GM21717 (cell line): ENCODE results near the gene OR4D9.

Experiments used
- ATAC-seq: cut with Tn5 transposase; IDR thresholded peaks from one replicate; pipeline ENCODE4 v1.9.1; 2021; ENCODE audit warnings: mild to moderate bottlenecking, moderate library complexity; ENCODE audit not compliant: unreplicated experiment

The OR4D9 gene

DNA sequence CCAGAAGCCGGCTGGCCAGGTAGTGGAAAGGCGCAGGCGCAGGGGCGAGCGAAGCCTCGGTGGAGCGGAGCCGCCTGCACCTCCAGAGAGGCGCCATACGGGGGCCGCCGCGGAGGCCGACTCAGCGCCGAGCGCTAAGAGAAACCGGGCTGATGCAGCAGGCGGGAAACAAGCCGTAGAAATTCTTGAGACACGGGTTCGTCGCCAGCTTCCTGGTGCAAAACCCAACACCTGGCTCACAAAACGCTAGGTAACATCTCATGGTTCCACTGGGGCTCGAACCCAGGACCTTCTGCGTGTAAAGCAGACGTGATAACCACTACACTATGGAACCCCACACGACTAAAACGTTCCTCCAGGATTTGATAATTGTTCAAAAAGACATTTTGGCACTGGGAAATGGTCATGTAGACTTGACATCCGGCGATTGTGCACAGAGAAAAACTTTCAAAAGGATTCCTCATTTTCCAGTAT is 39.1 kb downstream of the OR4D9 start:
- peak; percentile 93 for ATAC-seq

DNA sequence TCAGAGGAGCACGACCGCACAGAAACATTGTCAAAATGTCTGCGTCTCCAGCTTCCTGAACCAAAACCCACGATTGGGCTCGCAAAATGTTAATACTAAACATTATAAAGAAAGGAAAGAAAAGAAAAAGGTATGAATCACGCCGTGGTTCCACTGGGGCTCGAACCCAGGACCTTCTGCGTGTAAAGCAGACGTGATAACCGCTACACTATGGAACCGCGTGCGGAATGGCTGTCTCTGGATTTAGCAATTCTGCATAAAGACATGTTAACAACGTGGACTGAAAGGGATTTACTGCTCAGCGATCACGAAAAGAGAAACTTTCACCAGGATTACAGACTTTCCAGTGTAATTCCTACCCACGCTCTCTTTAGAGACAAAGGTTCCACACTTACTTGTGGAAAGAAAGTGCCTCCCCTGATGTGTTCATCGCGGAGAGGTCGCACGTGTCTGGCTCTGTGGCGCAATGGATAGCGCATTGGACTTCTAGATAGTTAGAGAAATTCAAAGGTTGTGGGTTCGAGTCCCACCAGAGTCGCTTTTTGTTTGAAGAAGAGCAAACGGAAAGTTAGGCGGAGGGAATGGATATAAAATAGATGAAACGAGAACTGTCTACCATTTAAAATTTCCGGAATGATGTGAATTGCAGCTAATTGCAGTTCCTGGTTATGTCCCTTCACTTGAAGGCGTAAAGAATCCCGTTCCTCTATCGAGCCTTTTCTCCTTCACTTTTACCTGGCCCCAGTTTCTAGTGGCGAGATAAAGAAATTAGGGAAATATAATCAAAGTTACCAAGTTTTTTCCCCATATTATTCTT is 39.7 kb downstream of the OR4D9 start:
- peak; percentile 28 for ATAC-seq

DNA sequence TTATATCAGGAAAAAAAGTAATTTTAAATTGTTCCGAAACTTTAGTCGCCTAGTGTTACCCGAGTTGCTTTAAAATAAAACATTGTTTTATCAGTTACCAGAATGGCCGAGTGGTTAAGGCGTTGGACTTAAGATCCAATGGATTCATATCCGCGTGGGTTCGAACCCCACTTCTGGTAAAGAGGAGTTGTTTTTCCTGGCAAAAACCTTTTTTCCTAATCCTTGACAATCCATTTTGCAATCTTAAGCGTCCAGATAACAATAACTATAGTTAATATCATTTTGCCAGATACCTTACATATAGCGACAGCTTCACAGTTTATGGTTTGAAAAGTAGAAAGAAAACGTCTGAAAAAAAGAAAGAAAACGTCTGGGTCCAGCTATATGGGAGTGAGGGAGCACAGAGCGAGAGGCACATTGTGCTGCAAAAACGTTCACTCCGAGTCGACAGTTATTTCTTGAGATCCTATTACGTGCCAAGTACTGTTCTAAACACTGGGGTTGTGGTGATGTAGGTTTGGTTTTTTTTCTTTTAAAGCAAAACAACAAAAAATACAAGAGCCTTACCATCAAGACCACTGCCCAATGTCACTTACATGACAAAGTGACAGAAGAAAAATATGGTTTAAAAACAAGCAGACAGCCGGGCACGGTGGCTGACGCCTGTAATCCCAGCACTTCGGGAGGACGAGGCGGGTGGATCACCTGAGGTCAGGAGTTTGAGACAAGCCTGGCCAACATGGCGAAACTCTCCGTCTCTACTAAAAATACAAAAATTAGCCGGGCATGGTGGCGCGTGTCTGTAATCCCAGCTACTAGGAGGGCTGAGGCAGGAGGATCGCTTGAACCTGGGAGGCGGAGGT is 40.6 kb downstream of the OR4D9 start:
- no peak for ATAC-seq

DNA sequence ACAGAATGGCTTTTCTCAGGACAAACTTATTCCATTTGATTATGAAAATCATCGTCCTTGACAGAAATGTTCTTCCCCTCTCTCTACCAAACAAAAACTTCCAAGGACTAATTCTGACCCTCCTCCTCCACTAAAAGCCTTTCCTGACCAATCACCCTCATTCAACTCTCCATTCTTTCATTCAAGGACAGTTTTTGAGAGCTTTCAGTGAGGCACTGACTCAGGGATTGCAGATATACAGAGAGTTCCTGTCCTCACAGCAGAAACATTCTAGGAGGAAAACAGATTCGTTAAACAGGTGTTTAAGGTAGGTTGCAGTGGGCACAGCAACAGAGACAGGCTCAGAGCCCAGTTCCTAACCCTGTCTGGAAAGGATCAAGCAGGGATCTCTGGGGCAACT is 41.5 kb downstream of the OR4D9 start:
- ATAC-seq: no peak

DNA sequence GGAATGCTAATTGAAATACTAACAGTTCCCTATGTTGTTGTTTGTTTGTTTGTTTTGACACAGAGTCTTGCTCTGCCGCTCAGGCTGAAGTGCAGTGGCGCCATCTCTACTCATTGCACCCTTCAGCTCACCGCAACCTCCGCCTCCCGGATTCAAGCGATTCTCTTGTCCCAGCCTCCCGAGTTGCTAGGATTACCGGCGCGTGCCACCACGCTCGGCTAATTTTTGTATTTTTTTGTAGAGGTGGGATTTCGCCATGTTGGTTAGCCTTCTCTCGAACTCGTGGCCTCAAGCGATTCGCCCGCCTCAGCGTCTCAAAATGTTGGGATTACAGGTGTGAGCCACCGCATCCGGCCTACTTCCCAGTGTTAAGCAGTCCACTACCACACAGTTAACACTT is 42.0 kb downstream of the OR4D9 start:
- ATAC-seq: no peak

DNA sequence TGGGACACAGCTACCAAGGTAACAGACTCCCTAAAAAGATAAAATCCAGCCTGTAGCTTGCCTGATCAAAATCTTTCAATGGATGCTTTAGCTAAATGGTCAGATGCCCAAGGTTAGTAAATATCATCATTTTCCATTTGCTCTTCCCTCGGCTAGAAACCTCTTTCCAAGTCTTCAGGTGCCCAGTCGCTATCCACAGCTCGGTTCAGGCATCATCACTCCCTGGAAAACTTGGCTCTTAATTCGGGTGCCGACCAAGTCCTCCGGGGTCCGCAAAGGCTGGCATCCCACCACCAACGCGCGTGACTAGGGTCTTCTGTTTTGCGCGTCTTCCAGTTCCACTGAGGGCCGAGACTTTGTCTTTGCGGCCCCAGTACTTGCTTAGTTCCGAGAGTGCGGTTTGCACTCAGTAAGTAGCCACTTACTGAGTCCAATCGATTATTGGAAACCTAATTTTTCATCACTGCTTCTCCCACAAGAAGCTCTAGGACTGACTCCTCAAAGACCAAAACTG is 44.3 kb downstream of the OR4D9 start:
- ATAC-seq: no peak

DNA sequence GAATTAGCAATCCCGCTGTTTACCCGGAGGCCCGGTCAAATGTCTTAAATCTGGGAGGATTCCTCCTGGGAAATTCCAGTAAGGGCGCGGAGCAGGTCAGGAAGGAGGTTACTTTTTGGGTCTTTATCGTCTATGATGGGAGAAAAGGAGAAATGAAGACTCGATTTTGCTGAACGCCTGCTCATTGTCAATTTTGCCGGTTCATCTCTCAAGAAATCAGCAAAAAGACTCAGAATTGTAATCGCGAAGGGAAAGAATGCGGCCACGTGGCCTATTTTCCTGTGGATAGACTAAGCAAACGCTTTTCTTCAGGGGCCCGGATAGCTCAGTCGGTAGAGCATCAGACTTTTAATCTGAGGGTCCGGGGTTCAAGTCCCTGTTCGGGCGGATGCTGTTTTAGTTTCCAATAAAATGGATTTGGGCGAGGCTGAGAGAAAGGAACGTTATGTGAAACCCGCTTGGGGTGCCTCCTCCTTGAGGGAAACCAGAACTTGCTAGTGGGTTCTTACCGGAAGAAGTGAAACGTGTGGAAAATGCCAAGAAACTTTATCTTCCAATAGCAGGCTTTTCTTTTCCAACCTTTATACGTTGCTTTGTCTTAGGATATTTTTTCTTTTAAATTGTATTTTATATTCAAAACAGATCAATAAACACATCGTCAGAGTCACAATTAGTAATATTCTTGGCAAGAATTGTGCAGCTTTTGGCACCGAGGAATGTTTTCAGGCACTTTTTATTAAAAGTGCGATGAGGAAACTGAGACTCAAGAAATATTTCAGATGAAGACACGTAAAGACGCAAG is 45.0 kb downstream of the OR4D9 start:
- ATAC-seq: peak; percentile 24

DNA sequence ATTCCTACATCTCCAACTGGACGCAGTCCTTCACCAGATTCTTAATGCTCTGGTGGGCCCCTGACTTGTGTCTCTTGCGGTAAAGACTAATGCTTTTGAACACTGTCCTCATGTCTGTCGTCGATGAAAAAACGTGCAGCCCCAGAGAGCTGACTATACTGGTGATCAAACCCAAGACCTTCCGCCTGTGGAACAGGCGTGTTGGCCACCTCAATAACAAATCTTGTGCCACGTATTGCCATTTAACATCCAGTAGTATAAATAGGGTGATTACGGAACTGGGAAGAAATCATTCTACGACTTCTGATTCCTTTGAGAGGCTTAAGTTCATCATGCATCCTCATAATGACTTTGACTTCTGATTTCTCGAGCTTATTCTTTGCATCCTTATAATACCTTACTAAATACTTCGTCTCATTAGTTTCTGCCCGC is 45.6 kb downstream of the OR4D9 start:
- no peak for ATAC-seq

DNA sequence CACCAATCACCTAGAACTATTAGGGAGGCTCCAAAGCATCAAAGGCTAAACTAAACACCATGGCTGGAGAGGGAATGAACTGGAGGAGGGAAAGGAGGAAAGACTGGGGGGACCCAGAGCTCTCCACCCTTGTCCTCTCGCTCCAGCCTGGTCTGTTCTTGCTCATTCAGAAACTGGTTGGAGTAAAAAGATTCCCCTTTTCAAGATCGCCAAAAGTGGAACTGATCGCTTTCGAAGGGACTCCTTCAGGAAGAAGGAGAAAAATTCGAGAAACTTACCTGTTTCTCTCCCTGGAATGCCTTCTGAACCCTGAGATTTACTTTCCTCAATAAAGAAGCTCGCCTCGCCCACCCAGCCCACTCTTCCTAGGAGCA is 46.9 kb downstream of the OR4D9 start:
- ATAC-seq: no peak

DNA sequence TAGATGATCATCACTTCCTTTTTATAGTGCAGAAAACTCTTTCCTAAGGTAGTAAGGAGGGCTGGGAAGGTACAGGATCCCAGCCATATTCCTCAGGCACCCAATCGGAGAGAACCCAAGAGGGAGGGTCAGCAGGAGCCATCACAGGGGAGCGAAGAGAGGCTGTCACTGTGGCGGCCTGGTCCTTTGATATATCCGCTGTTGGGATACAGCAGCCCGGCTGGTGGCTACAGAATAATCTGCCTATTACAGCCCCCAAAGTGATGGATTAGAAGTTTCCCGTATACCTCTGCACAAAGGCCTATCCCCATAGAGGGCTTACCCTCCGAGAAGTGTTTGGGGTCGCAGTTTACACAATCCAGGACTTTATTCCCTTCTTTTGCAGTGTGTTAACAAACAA is 48.5 kb downstream of the OR4D9 start:
- peak; percentile 5 for ATAC-seq

DNA sequence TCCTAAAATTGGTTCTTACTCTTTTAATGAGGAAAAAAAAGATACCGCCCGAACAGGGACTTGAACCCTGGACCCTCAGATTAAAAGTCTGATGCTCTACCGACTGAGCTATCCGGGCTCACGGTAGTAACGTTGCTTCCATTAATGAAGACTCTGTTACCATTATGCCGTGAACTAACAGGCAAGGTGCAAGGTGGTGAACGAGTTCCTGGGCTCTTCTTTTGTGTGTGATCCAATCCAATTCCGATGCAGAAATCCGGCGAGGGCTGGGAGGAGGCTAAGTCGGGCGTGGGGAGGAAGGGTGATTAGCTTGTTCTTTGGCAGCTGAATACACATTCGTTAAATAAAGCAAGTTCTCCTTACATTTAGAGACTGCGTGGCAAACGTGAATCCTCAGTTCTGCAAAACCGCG is 49.0 kb downstream of the OR4D9 start:
- ATAC-seq: peak; percentile 28

DNA sequence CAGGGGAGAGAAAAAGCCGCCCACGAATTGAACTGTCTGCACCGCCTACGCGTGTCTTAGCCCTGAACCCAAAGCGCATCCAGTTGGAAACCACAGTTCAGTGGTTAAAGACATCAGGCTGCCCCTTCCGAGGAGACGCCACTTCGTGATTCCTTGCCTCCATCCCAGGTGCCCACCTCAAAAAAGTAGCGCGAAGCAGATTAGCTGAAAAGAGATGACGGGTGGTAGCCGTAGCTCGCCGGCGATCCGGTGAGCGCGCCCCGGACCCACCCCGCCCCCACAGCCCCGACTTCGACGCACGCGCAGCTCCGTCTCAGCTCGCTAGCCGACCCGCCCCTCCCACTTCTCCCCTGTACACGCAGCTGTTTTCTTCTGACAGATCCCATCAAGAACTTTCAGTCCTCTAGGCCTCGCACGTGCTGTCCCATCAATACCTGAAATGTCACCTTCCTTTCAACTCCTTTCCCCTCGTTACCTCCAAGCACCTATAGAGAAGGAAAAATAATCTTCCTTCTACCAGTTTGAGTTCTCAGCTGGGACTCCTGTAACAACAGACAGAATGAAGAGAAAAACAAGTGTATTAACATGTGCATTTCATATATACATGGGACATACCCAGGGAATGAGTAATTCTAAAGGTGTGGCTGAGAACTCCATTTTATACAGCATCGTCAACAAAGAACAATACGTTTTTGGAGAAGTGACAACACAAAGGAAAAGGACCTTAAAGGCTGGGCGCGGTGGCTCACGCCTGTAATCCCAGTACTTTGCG is 49.5 kb downstream of the OR4D9 start:
- ATAC-seq: peak; percentile 42

DNA sequence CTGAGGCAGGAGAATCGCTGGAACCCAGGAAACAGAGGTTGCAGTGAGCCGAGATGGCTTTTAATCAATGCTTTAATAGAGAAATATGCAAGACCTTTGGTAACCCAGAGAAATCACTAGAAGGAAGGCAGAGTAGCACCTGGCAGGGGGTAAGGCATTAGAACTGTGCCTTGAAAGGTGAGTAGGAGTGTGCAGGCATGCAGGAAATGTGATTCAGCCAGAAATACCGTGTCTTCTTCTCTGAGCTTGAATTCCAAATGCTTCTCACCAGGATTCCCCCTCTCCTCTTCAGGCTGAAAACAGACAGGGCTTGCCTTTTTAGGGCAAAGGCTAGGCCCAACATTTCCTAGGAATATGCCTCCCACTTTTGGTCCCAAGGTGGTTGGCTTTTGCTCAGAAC is 51.0 kb downstream of the OR4D9 start:
- ATAC-seq: no peak
